ENCODE results near the gene NBEA.

GRCh38 chr13:35292329-35292728, 350.3 kb downstream of the NBEA start:
- TF ChIP-seq ZNF274 (IDR thresholded peaks at IDR 0.05; ENCODE audit: low read depth, low read length) (no peak), YY1 (IDR thresholded peaks at IDR 0.05; ENCODE audit: insufficient read depth, insufficient read length) (no peak)

Measured in NT2/D1 (cell line).